ENCODE data around the gene DAPK1.
"Not testable (repeated sequence)": the region's sequence is repeated elsewhere in the genome, so short reads cannot be mapped to it uniquely, and the experiment has no call there.

DAPK1 gene

GRCh38 chr9:87548159-87548558, 50.5 kb downstream of the DAPK1 start:
- Histone ChIP-seq H3K27me3 (ENCODE audit: insufficient read depth, low read length) (no peaks in the 10 kb centered on the region), H3K27ac (ENCODE audit: low read depth, low read length) (no peak overlapping the region), H3K36me3 (ENCODE audit: control insufficient read depth in 1 of 2, insufficient read depth in 2 of 2, low read length in 2 of 2) (no peaks in the 10 kb centered on the region), H3K9ac (ENCODE audit: low read length) (no peak overlapping the region), H3K4ac (ENCODE audit: low read depth, low read length) (no peak overlapping the region), H3K23ac (ENCODE audit: low read length) (no peak overlapping the region), H3K79me2 (ENCODE audit: control insufficient read depth, insufficient read depth, low read length, poor library complexity) (no peaks in the 10 kb centered on the region), H3K14ac (ENCODE audit: low read length) (no peak overlapping the region), H3K79me1 (ENCODE audit: low read length) (peaks cover 3% of the 10 kb centered on the region), H2BK5ac (ENCODE audit: low read depth, low read length, poor library complexity) (no peak overlapping the region), H3K4me1 (ENCODE audit: control insufficient read depth in 1 of 2, insufficient read depth in 2 of 2, low read length in 2 of 2) (peaks cover 10 to 15% of the 10 kb centered on the region in 2 experiments), H3K4me2 (ENCODE audit: low read length) (no peak overlapping the region), H2AK5ac (ENCODE audit: low read length) (no peak overlapping the region), H4K12ac (ENCODE audit: low read depth, low read length) (no peak overlapping the region), H3K9me3 (ENCODE audit: insufficient read depth, low read depth, low read length) (no peaks in the 10 kb centered on the region), H4K91ac (ENCODE audit: low read depth, low read length) (no peak overlapping the region), H4K8ac (ENCODE audit: low read depth, low read length) (no peak overlapping the region), H2AFZ (ENCODE audit: insufficient read depth, low read length, poor library complexity) (no peak overlapping the region), H2BK12ac (ENCODE audit: low read length) (no peak overlapping the region), H2BK120ac (ENCODE audit: insufficient read depth, low read length, poor library complexity) (no peak overlapping the region), H3K4me3 (ENCODE audit: low read depth, low read length) (no peak overlapping the region), H3K18ac (ENCODE audit: low read length) (no peak overlapping the region)
- no peak for DNase-seq
- no CpG with 5 or more reads among the region's 3 CpGs for WGBS (ENCODE audit: extremely low coverage, insufficient coverage, insufficient read length)

GRCh38 chr9:87549088-87549487, 51.4 kb downstream of the DAPK1 start:
- H2BK12ac ChIP-seq (ENCODE audit: low read length); H3K9ac ChIP-seq (ENCODE audit: low read length); H3K79me1 ChIP-seq (ENCODE audit: low read length); H3K23ac ChIP-seq (ENCODE audit: low read length); H4K8ac ChIP-seq (ENCODE audit: low read depth, low read length); H3K18ac ChIP-seq (ENCODE audit: low read length); DNase-seq; H3K27me3 ChIP-seq (ENCODE audit: insufficient read depth, low read length); H4K91ac ChIP-seq (ENCODE audit: low read depth, low read length); H3K4me2 ChIP-seq (ENCODE audit: low read length); H3K14ac ChIP-seq (ENCODE audit: low read length); H2BK120ac ChIP-seq (ENCODE audit: insufficient read depth, low read length, poor library complexity); H2AK5ac ChIP-seq (ENCODE audit: low read length); H3K4me3 ChIP-seq (ENCODE audit: low read depth, low read length); H4K12ac ChIP-seq (ENCODE audit: low read depth, low read length); H3K36me3 ChIP-seq (ENCODE audit: control insufficient read depth in 1 of 2, insufficient read depth in 2 of 2, low read length in 2 of 2); H2AFZ ChIP-seq (ENCODE audit: insufficient read depth, low read length, poor library complexity); H3K4ac ChIP-seq (ENCODE audit: low read depth, low read length); H2BK5ac ChIP-seq (ENCODE audit: low read depth, low read length, poor library complexity); H3K27ac ChIP-seq (ENCODE audit: low read depth, low read length); H3K79me2 ChIP-seq (ENCODE audit: control insufficient read depth, insufficient read depth, low read length, poor library complexity); H3K9me3 ChIP-seq (ENCODE audit: insufficient read depth, low read depth, low read length): not testable (repeated sequence)
- no CpG with 5 or more reads among the region's 2 CpGs for WGBS (ENCODE audit: extremely low coverage, insufficient coverage, insufficient read length)
- H3K4me1 ChIP-seq (ENCODE audit: control insufficient read depth in 1 of 2, insufficient read depth in 2 of 2, low read length in 2 of 2), result peaks cover 10 to 15% of the 10 kb centered on the region in 2 experiments

- no peaks in the 10 kb centered on the region for H3K9me3 ChIP-seq (ENCODE audit: insufficient read depth, low read depth, low read length)
Observed at GRCh38 chr9:87549791-87550190, 52.1 kb downstream of the DAPK1 start.

GRCh38 chr9:87550253-87550954, 52.7 kb downstream of the DAPK1 start:
- Histone ChIP-seq H3K4me2 (ENCODE audit: low read length) (no peak overlapping the region), H4K91ac (ENCODE audit: low read depth, low read length) (no peak overlapping the region), H3K14ac (ENCODE audit: low read length) (no peak overlapping the region), H3K9ac (ENCODE audit: low read length) (no peak overlapping the region), H3K27ac (ENCODE audit: low read depth, low read length) (no peak overlapping the region), H2BK5ac (ENCODE audit: low read depth, low read length, poor library complexity) (no peak overlapping the region), H3K4ac (ENCODE audit: low read depth, low read length) (no peak overlapping the region), H3K4me3 (ENCODE audit: low read depth, low read length) (no peak overlapping the region), H3K23ac (ENCODE audit: low read length) (no peak overlapping the region), H4K12ac (ENCODE audit: low read depth, low read length) (no peak overlapping the region), H3K9me3 (ENCODE audit: insufficient read depth, low read depth, low read length) (no peaks in the 10 kb centered on the region), H4K8ac (ENCODE audit: low read depth, low read length) (no peak overlapping the region), H3K79me2 (ENCODE audit: control insufficient read depth, insufficient read depth, low read length, poor library complexity) (no peaks in the 10 kb centered on the region), H2AFZ (ENCODE audit: insufficient read depth, low read length, poor library complexity) (no peak overlapping the region), H3K79me1 (ENCODE audit: low read length) (peaks cover 3% of the 10 kb centered on the region), H3K27me3 (ENCODE audit: insufficient read depth, low read length) (no peaks in the 10 kb centered on the region), H3K36me3 (ENCODE audit: control insufficient read depth in 1 of 2, insufficient read depth in 2 of 2, low read length in 2 of 2) (no peaks in the 10 kb centered on the region), H2BK12ac (ENCODE audit: low read length) (no peak overlapping the region), H2AK5ac (ENCODE audit: low read length) (no peak overlapping the region), H2BK120ac (ENCODE audit: insufficient read depth, low read length, poor library complexity) (no peak overlapping the region), H3K18ac (ENCODE audit: low read length) (no peak overlapping the region), H3K4me1 (ENCODE audit: control insufficient read depth in 1 of 2, insufficient read depth in 2 of 2, low read length in 2 of 2) (peaks cover 10 to 15% of the 10 kb centered on the region in 2 experiments)
- WGBS (ENCODE audit: extremely low coverage, insufficient coverage, insufficient read length), result no CpG with 5 or more reads among the region's 5 CpGs
- DNase-seq, result no peak

More at GRCh38 chr9:87549791-87550190, 52.1 kb downstream of the DAPK1 start:
- no peak overlapping the region for H3K18ac ChIP-seq (ENCODE audit: low read length)
- H3K4ac ChIP-seq (ENCODE audit: low read depth, low read length), result no peak overlapping the region
- peaks cover 10 to 15% of the 10 kb centered on the region in 2 experiments for H3K4me1 ChIP-seq (ENCODE audit: control insufficient read depth in 1 of 2, insufficient read depth in 2 of 2, low read length in 2 of 2)
- DNase-seq, result no peak
- H3K9ac ChIP-seq (ENCODE audit: low read length), result no peak overlapping the region
- no peak overlapping the region for H3K27ac ChIP-seq (ENCODE audit: low read depth, low read length)
- no peak overlapping the region for H3K23ac ChIP-seq (ENCODE audit: low read length)
- H4K8ac ChIP-seq (ENCODE audit: low read depth, low read length), result no peak overlapping the region
- H2BK120ac ChIP-seq (ENCODE audit: insufficient read depth, low read length, poor library complexity), result no peak overlapping the region
- H2BK5ac ChIP-seq (ENCODE audit: low read depth, low read length, poor library complexity), result no peak overlapping the region
- H3K27me3 ChIP-seq (ENCODE audit: insufficient read depth, low read length), result no peaks in the 10 kb centered on the region
- H2AFZ ChIP-seq (ENCODE audit: insufficient read depth, low read length, poor library complexity), result no peak overlapping the region
- WGBS (ENCODE audit: extremely low coverage, insufficient coverage, insufficient read length), result no CpG with 5 or more reads among the region's 7 CpGs
- H3K36me3 ChIP-seq (ENCODE audit: control insufficient read depth in 1 of 2, insufficient read depth in 2 of 2, low read length in 2 of 2), result no peaks in the 10 kb centered on the region
- no peak overlapping the region for H3K14ac ChIP-seq (ENCODE audit: low read length)
- no peak overlapping the region for H4K91ac ChIP-seq (ENCODE audit: low read depth, low read length)
- no peak overlapping the region for H3K4me3 ChIP-seq (ENCODE audit: low read depth, low read length)
- H2AK5ac ChIP-seq (ENCODE audit: low read length), result no peak overlapping the region
- no peaks in the 10 kb centered on the region for H3K79me2 ChIP-seq (ENCODE audit: control insufficient read depth, insufficient read depth, low read length, poor library complexity)
- H3K4me2 ChIP-seq (ENCODE audit: low read length), result no peak overlapping the region
- H3K79me1 ChIP-seq (ENCODE audit: low read length), result peaks cover 3% of the 10 kb centered on the region
- no peak overlapping the region for H2BK12ac ChIP-seq (ENCODE audit: low read length)
- H4K12ac ChIP-seq (ENCODE audit: low read depth, low read length), result no peak overlapping the region

Measured in trophoblast cell (in vitro differentiated cells and primary cell).